DMS114 treated with DMSO at 0.1 percent for 48 hours (cell line): Measurements from ENCODE around the gene ADAT3.

Experiments used
- DNase-seq: peaks from one replicate; lab custom pipeline; 2025; ENCODE audit not compliant: unreplicated experiment; lab: John Stamatoyannopoulos, UW

The ADAT3 gene

DNA sequence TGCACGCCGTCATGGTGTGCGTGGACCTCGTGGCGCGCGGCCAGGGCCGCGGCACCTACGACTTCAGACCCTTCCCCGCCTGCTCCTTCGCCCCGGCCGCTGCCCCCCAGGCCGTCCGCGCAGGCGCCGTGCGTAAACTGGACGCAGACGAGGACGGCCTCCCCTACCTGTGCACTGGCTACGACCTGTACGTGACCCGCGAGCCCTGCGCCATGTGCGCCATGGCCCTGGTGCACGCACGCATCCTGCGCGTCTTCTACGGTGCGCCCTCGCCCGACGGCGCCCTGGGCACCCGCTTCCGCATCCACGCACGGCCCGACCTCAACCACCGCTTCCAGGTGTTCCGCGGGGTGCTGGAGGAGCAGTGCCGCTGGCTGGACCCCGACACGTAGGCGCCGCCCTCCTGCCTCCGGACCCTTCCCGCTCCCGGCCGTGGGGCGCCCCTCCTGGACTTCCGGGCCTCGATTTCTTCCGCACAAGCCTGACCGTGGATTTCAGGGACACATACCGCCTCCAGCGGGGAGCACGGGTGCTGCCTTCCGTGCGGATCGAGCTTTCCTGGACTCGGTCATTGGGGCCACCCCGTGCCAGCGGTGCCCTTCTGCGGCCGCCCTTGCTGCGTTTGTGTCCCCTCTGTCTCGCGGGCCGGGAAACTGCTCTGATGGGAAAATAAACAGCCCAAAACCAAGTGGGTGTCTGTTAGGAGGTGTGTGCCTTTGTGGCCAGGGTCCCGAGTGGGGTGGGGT is 7.7 kb downstream of the ADAT3 start:
- DNase-seq = no peak

GRCh38 chr19:1913781-1914577 is 8.8 kb downstream of the ADAT3 start:
- no peak for DNase-seq

GRCh38 chr19:1914826-1915341 is 9.7 kb downstream of the ADAT3 start:
- no peak for DNase-seq

GRCh38 chr19:1917146-1917545 is 11.9 kb downstream of the ADAT3 start:
- no peak for DNase-seq

DNA sequence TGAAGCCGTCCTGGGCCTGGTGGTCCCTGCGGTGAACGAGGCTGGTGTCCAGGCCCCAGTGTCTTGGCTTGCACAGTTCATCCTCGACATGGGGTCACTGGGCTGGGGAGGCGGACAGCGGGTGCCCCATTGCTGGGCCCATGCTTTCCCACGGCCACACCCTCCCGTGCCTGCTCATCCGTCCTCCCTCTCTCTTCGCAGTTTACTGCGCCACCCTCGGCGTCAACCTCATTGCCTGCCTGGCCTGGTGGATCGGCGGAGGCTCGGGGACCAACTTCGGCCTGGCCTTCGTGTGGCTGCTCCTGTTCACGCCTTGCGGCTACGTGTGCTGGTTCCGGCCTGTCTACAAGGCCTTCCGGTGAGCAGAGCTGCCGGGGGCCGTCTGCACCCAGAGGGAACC is 12.7 kb downstream of the ADAT3 start:
- no peak for DNase-seq

GRCh38 chr19:1918975-1919374 is 13.8 kb downstream of the ADAT3 start:
- no peak for DNase-seq

- DNase-seq = no peak
Observed at GRCh38 chr19:1920644-1921043, 15.4 kb downstream of the ADAT3 start.

GRCh38 chr19:1921326-1921725 is 16.1 kb downstream of the ADAT3 start:
- DNase-seq = no peak

GRCh38 chr19:1921825-1922224 is 16.6 kb downstream of the ADAT3 start:
- no peak for DNase-seq

DNA sequence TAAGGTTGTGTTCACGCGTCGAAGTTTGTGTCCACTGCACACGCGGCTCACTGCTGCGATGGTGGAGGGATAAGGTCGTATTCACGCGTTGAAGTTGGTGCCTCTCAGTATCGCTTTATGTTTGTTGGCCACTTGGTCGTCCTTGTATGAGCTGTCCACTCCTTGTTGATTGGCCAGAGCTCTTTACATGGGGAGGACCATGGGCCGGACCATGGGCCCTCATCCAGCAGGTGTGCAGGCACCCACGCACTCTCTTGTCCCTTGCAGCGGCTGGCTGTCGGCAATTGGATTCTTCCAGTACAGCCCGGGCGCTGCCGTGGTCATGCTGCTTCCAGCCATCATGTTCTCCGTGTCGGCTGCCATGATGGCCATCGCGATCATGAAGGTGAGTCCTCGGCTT is 17.6 kb downstream of the ADAT3 start:
- DNase-seq = no peak

- DNase-seq = no peak
Observed at GRCh38 chr19:1923319-1923718, 18.1 kb downstream of the ADAT3 start.

- DNase-seq = no peak
Observed at GRCh38 chr19:1924320-1924961, 19.2 kb downstream of the ADAT3 start.

DNA sequence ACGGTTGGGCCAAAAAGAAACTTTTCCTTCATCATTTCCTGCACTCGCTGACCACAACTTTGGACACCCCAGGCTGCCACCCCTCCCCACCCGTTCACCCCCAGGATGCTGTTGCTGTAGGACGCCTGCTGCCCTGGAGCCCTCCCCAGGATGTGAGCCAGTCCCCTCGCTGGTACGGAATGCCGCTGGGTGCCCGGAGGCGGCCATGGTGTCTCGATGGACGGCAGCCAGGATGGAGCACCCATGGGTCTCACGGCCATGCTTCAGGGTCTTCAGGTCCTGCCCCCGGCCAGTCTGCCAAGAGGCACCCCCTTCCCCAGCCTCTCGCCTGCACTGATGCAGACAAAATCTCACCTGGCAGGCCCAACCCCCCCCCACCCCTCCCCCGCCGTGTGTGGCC is 20.3 kb downstream of the ADAT3 start:
- DNase-seq = no peak

DNA sequence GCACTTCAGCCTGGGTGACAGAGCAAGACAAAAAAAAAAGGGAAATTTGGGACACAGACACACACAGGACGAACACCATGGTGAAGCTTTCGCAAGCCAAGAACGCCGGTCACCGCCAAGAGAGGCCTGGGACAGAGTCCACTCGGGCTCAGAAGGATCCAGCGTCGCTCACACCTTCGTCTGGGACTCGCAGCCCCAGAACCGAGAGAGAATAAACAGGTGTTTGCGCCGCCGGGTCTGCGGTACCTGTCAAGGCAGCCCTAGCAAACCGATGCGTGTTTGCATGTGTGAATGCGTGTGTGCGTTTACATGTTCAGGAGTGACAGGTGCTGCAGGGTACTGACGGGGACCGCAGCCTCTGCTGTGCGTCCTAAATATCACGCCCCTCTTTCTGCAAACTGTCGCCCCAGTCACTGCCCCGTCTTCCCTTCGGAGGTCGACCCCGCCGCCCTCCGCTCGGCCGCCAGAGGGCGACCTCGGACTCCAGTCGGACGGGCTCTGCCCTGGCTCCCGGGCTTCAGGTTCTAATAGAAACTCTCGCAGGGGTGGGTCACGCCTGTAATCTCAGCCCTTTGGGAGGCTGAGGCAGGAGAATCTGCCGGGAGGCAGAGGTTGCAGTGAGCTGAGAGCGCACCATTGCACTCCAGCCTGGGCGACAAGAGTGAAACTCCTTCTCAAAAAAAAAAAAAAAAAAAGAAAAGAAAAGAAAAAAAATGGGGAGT is 24.0 kb downstream of the ADAT3 start:
- peak; percentile 12 for DNase-seq

- no peak for DNase-seq
Observed at GRCh38 chr19:1931445-1931844, 26.2 kb downstream of the ADAT3 start.

GRCh38 chr19:1932395-1932794 is 27.2 kb downstream of the ADAT3 start:
- DNase-seq = no peak

DNA sequence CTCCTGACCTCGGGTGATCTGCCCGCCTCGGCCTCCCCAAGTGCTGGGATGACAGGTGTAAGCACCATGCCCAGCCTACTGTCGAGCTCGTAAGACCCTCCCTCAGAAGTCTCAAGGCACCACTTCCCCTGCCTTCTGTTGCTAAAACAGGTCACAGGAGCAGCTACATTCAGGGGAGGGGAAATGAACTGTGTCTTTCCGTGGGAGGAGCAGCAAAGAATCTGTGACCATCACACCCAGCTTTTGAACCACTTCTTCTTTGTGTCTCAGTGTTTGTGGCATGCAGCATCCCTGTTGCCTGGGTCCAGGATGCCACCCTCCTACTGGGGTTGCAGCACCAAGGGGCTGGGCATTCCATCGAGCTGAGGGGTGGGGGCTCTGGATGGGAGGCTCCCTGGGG is 28.0 kb downstream of the ADAT3 start:
- DNase-seq = no peak

DNA sequence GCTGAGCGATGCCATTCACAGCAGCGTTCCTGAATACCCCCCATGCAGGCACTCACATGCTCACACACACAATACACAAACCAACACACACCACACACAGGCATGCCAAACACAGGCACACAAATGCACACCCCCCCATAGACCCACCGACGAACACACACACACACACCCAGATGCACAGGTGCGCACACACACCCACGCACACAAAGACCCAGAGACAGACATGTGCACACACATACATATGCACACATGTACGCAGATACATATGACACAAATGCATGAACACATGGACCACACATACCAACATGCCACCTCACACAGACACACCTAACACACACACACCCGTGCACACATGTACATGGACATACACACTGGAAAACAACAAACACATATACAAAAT is 28.7 kb downstream of the ADAT3 start:
- no peak for DNase-seq

- no peak for DNase-seq
Observed at GRCh38 chr19:1935484-1936208, 30.4 kb downstream of the ADAT3 start.

- no peak for DNase-seq
Observed at GRCh38 chr19:1936430-1936829, 31.2 kb downstream of the ADAT3 start.
